Hepatocyte (in vitro differentiated cells): ENCODE measurements around the gene PTPRN2.

Experiments used
- EZH2phosphoT487 ChIP-seq: fragments of 200-600 bp; sonication (generic); IDR thresholded peaks from one replicate; pipeline ENCODE4 v1.6.1; 2018; ENCODE audit warnings: antibody characterized with exemption, mild to moderate bottlenecking, low read depth, moderate library complexity; ENCODE audit not compliant: unreplicated experiment, severe bottlenecking
- TF ChIP-seq, protein P1 (sequence below): fragments of 200-600 bp; sonication (generic); IDR thresholded peaks from 2 replicates; pipeline ENCODE4 v1.5.1; 2016; ENCODE audit warnings: antibody characterized with exemption, mild to moderate bottlenecking; ENCODE audit not compliant: poor library complexity

DNA sequence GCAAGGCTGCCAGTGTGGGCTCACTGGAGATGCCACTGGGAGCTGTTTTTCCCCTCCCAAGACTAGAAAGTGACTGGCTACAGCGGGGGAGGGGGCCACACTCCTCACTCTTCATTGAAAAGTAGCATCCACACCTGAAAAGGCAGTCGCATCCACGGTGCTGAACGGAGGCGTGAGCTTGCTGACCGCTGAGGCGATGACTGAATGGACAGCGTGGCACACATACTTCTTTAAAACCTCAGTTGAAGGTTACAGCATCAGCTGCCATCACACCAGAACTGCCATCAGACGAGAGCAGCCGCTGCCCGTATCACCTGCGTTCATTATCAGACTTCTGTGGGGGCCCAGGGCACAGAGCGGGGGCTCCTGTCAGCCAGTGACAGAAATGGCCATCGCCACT, 923.6 kb downstream of the PTPRN2 start:
- TF ChIP-seq, protein P1, sequence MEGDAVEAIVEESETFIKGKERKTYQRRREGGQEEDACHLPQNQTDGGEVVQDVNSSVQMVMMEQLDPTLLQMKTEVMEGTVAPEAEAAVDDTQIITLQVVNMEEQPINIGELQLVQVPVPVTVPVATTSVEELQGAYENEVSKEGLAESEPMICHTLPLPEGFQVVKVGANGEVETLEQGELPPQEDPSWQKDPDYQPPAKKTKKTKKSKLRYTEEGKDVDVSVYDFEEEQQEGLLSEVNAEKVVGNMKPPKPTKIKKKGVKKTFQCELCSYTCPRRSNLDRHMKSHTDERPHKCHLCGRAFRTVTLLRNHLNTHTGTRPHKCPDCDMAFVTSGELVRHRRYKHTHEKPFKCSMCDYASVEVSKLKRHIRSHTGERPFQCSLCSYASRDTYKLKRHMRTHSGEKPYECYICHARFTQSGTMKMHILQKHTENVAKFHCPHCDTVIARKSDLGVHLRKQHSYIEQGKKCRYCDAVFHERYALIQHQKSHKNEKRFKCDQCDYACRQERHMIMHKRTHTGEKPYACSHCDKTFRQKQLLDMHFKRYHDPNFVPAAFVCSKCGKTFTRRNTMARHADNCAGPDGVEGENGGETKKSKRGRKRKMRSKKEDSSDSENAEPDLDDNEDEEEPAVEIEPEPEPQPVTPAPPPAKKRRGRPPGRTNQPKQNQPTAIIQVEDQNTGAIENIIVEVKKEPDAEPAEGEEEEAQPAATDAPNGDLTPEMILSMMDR: no peak
- TF ChIP-seq EZH2phosphoT487: no peak
